GM23248 (cell line): Measurements from ENCODE around the gene CORO2B. TPM values are rescaled to one million over a fixed set of nuclear protein-coding genes. Genes with fewer than 3 reads are reported as not detected.

Experiments used
- DNase-seq: peaks from one replicate; pipeline ENCODE4 v3.0.0-alpha.2; 2015
- H2AFZ ChIP-seq: fragments of 200-600 bp; sonication (generic); 2 replicates; pipeline ENCODE4 v1.6.1; 2016; ENCODE audit warnings: antibody characterized with exemption
- H3F3A ChIP-seq: fragments of 200-600 bp; sonication (generic); 2 replicates; pipeline ENCODE4 v1.6.1; 2016; ENCODE audit warnings: mild to moderate bottlenecking, antibody characterized with exemption, mixed run types; ENCODE audit not compliant: insufficient read depth
- H3K27ac ChIP-seq: fragments of 200-600 bp; sonication (generic); 2 replicates; pipeline ENCODE4 v1.5.1; 2016; ENCODE audit warnings: mild to moderate bottlenecking
- H3K27me3 ChIP-seq: fragments of 200-600 bp; sonication (generic); replicated peaks from 2 replicates; pipeline ENCODE4 v1.6.1; 2016; ENCODE audit warnings: mild to moderate bottlenecking; ENCODE audit not compliant: insufficient read depth
- H3K36me3 ChIP-seq: fragments of 200-600 bp; sonication (generic); 2 replicates; pipeline ENCODE4 v1.6.1; 2016; ENCODE audit warnings: low read depth, mild to moderate bottlenecking
- H3K4me1 ChIP-seq: fragments of 200-600 bp; sonication (generic); 2 replicates; pipeline ENCODE4 v1.6.1; 2016; ENCODE audit warnings: mild to moderate bottlenecking; ENCODE audit not compliant: insufficient read depth
- H3K4me2 ChIP-seq: fragments of 200-600 bp; sonication (generic); one replicate; pipeline ENCODE4 v1.6.1; 2016; ENCODE audit warnings: mild to moderate bottlenecking; ENCODE audit not compliant: unreplicated experiment
- H3K4me3 ChIP-seq: fragments of 200-600 bp; sonication (generic); 2 replicates; pipeline ENCODE4 v1.5.1; 2016; ENCODE audit warnings: mild to moderate bottlenecking
- H3K79me2 ChIP-seq: fragments of 200-600 bp; sonication (generic); 2 replicates; pipeline ENCODE4 v1.6.1; 2016; ENCODE audit warnings: mild to moderate bottlenecking; ENCODE audit not compliant: insufficient read depth
- H3K9ac ChIP-seq: fragments of 200-600 bp; sonication (generic); 2 replicates; pipeline ENCODE4 v1.6.1; 2016; ENCODE audit warnings: mild to moderate bottlenecking
- H3K9me2 ChIP-seq: fragments of 200-600 bp; sonication (generic); 2 replicates; pipeline ENCODE4 v1.6.1; 2016; ENCODE audit warnings: mixed run types, mild to moderate bottlenecking, moderate library complexity; ENCODE audit not compliant: insufficient read depth
- H3K9me3 ChIP-seq: fragments of 200-600 bp; sonication (generic); one replicate; pipeline ENCODE4 v1.6.1; 2017; ENCODE audit warnings: low read depth
- H4K20me1 ChIP-seq: fragments of 200-600 bp; sonication (generic); 2 replicates; pipeline ENCODE4 v1.6.0; 2016; ENCODE audit not compliant: insufficient read depth
- EZH2 ChIP-seq: fragments of 200-600 bp; sonication (generic); IDR thresholded peaks from 2 replicates; pipeline ENCODE4 v1.6.1; 2018; ENCODE audit warnings: antibody characterized with exemption, mild to moderate bottlenecking; ENCODE audit not compliant: insufficient read depth, poor library complexity, severe bottlenecking
- EZH2phosphoT487 ChIP-seq: fragments of 200-600 bp; sonication (generic); IDR thresholded peaks from 2 replicates; pipeline ENCODE4 v1.6.1; 2018; ENCODE audit warnings: antibody characterized with exemption, moderate library complexity, mild to moderate bottlenecking, low read depth; ENCODE audit not compliant: insufficient read depth
- WGBS, 2 experiments: methylation state at CpG; one replicate each; pipeline ENCODE4 v1.1.6; 2015 to 2017; ENCODE audit warnings: low lambda C conversion rate in 2 of 2, low coverage in 1 of 2; ENCODE audit errors: missing lambda C conversion rate in 2 of 2; 5-methylcytosine and 5-hydroxymethylcytosine counted together
- in situ Hi-C: fragments of 300-500 bp; cut with MboI; formaldehyde crosslinking; loops from 2 replicates; pipeline ENCODE4 v1.15.0; 2020
- polyA plus RNA-seq: library from polyadenylated mRNA; unstranded; fragments of >200 nt; fragmentation: Nextera tagmentation; extraction: Ambion mirVana; gene quantifications from 2 replicates; pipeline ENCODE4 v1.2.1, GENCODE V29; 2016
- total RNA-seq: library from RNA; depleted of rRNA; stranded (reverse); fragments of >200 nt; shearing (Covaris generic); gene quantifications from 2 replicates; pipeline ENCODE4 v1.2.3, GENCODE V29; 2014

CORO2B gene
- total and polyA plus RNA-seq, 2 experiments from 2014 or later: 2.7 to 7.7 TPM

GRCh38 chr15:68693071-68693470 is 114.3 kb downstream of the CORO2B start:
- no peak overlapping the region for H3K4me2 ChIP-seq
- no peak overlapping the region for H3K27ac ChIP-seq
- in situ Hi-C loops: no loop called here
- no peaks in the 10 kb centered on the region for H3K27me3 ChIP-seq
- no peaks in the 10 kb centered on the region for H3K9me2 ChIP-seq
- H3K9me3 ChIP-seq: no peaks in the 10 kb centered on the region
- H4K20me1 ChIP-seq: no peaks in the 10 kb centered on the region
- H3K9ac ChIP-seq: no peak overlapping the region
- H3K4me3 ChIP-seq: no peak overlapping the region
- no peaks in the 10 kb centered on the region for H3K36me3 ChIP-seq
- no peak for DNase-seq
- 32 to 43% methylated on average over 3 of the region's 3 CpGs for WGBS, 2 experiments
- no peak overlapping the region for H2AFZ ChIP-seq
- TF ChIP-seq EZH2: no peak
- no peak for TF ChIP-seq EZH2phosphoT487
- 0 out of 2 replicates have a peak, but pooled peaks cover 4% of the 10 kb centered on the region for H3K4me1 ChIP-seq
- H3F3A ChIP-seq: no peaks in the 10 kb centered on the region
- H3K79me2 ChIP-seq: no peaks in the 10 kb centered on the region

- no peak for DNase-seq
- in situ Hi-C loops: no loop called here
- WGBS, 2 experiments: 93 to 94% methylated on average over 4 of the region's 4 CpGs
Measured at GRCh38 chr15:68694111-68694510, 115.3 kb downstream of the CORO2B start.

GRCh38 chr15:68695061-68695595 is 116.3 kb downstream of the CORO2B start:
- Histone ChIP-seq H3K9me3 (no peaks in the 10 kb centered on the region), H3K9me2 (no peaks in the 10 kb centered on the region), H3K79me2 (no peaks in the 10 kb centered on the region), H4K20me1 (no peaks in the 10 kb centered on the region), H3F3A (no peaks in the 10 kb centered on the region), H3K4me2 (no peak overlapping the region), H3K9ac (no peak overlapping the region), H3K27ac (no peak overlapping the region), H3K4me3 (no peak overlapping the region), H3K27me3 (no peaks in the 10 kb centered on the region), H2AFZ (no peak overlapping the region), H3K4me1 (0 out of 2 replicates have a peak, but pooled peaks cover 4% of the 10 kb centered on the region), H3K36me3 (no peaks in the 10 kb centered on the region)
- TF ChIP-seq EZH2phosphoT487: no peak
- no peak for DNase-seq
- in situ Hi-C loops: no loop called here
- 73 to 79% methylated on average over 5 to 9 of the region's 9 CpGs for WGBS, 2 experiments

More at GRCh38 chr15:68694111-68694510, 115.3 kb downstream of the CORO2B start:
- Histone ChIP-seq H3F3A (no peaks in the 10 kb centered on the region), H3K9me2 (no peaks in the 10 kb centered on the region), H3K27ac (no peak overlapping the region), H2AFZ (no peak overlapping the region), H3K79me2 (no peaks in the 10 kb centered on the region), H4K20me1 (no peaks in the 10 kb centered on the region), H3K36me3 (no peaks in the 10 kb centered on the region), H3K4me3 (no peak overlapping the region), H3K9me3 (no peaks in the 10 kb centered on the region), H3K27me3 (no peaks in the 10 kb centered on the region), H3K4me2 (no peak overlapping the region), H3K4me1 (0 out of 2 replicates have a peak, but pooled peaks cover 4% of the 10 kb centered on the region), H3K9ac (no peak overlapping the region)
- TF ChIP-seq EZH2 (no peak), EZH2phosphoT487 (no peak)

GRCh38 chr15:68696414-68697363 is 117.9 kb downstream of the CORO2B start:
- Histone ChIP-seq H2AFZ (no peak overlapping the region), H3F3A (no peaks in the 10 kb centered on the region), H3K4me2 (no peak overlapping the region), H3K9me3 (no peaks in the 10 kb centered on the region), H3K4me3 (no peak overlapping the region), H3K4me1 (0 out of 2 replicates have a peak, but pooled peaks cover 9% of the 10 kb centered on the region), H3K36me3 (no peaks in the 10 kb centered on the region), H3K9ac (no peak overlapping the region), H3K79me2 (no peaks in the 10 kb centered on the region), H4K20me1 (no peaks in the 10 kb centered on the region), H3K27ac (no peak overlapping the region), H3K27me3 (no peaks in the 10 kb centered on the region), H3K9me2 (no peaks in the 10 kb centered on the region)
- in situ Hi-C loops: no loop called here
- TF ChIP-seq EZH2: no peak
- TF ChIP-seq EZH2phosphoT487: no peak
- 96 to 98% methylated on average over 8 of the region's 8 CpGs for WGBS, 2 experiments
- DNase-seq: no peak
